HepG2 (cell line): Measurements from ENCODE around the gene MYL4. TPM values are rescaled to one million over a fixed set of nuclear protein-coding genes. Genes with fewer than 3 reads are reported as not detected.

ENCODE experiments used
- ATAC-seq: fragments of 200-7000 bp; cut with Tn5 transposase; 3 replicates; pipeline ENCODE4 v1.9.1; 2020; ENCODE audit warnings: mild to moderate bottlenecking, moderate library complexity
- BruUV-seq: library from RNA; stranded (reverse); fragments of 400-500 nt; replicated peaks from 2 replicates; lab custom pipeline; 2021; lab: Mats Ljungman, UMichigan
- CTCF ChIA-PET: fragments of 300-600 bp; formaldehyde crosslinking; extraction: SDS; loops from one replicate; lab custom pipeline; 2021; ENCODE audit warnings: low total read pairs, inconsistent platforms, low intra/inter-chr PET ratio; lab: Yijun Ruan, JAX
- POLR2A ChIA-PET: fragments of 350-600 bp; sonication (Branson Sonifier 250); formaldehyde crosslinking; loops from one replicate; lab custom pipeline; 2020; ENCODE audit warnings: antibody characterized with exemption, inconsistent platforms; lab: Yijun Ruan, JAX
- DNase-seq: peaks from one replicate; pipeline ENCODE4 v3.0.0-alpha.2; 2015; ENCODE audit warnings: low spot score
- FAIRE-seq: peaks from 3 replicates; lab custom pipeline; 2011; peaks lifted over from hg19 to GRCh38; lab: Jason Lieb, UNC
- H2AFZ ChIP-seq: one replicate; pipeline ENCODE4 v1.6.1; 2011; ENCODE audit warnings: low read length, inconsistent platforms
- H3K27ac ChIP-seq: fragments of 300-600 bp; 3 replicates; pipeline ENCODE4 v1.8.0; 2011; ENCODE audit warnings: mixed run types, mild to moderate bottlenecking, mixed read lengths, low read length, inconsistent platforms; ENCODE audit not compliant: insufficient read depth; ENCODE audit errors: extremely low read length
- H3K27me3 ChIP-seq, 2 experiments: fragments of 200-600 bp in 1 of 2; 2 replicates in 1 of 2; 3 replicates in 1 of 2; pipeline versions ENCODE4 v1.6.0 to v1.8.0; 2011; ENCODE audit warnings: low read length in 2 of 2, mild to moderate bottlenecking in 2 of 2, moderate library complexity in 2 of 2, inconsistent platforms in 1 of 2; ENCODE audit not compliant: insufficient read depth in 2 of 2, control insufficient read depth in 1 of 2
- H3K36me3 ChIP-seq, 2 experiments: fragments of 200-600 bp in 1 of 2; replicated peaks in 1 of 2; 2 replicates in 1 of 2; 3 replicates in 1 of 2; pipeline versions ENCODE4 v1.5.1 to v1.8.0; 2011; ENCODE audit warnings: low read length in 2 of 2, inconsistent platforms in 1 of 2; ENCODE audit not compliant: insufficient read depth in 2 of 2, control insufficient read depth in 1 of 2
- H3K4me1 ChIP-seq: 2 replicates; pipeline ENCODE4 v1.5.1; 2012; ENCODE audit warnings: low read length, inconsistent platforms; ENCODE audit not compliant: insufficient read depth
- H3K4me2 ChIP-seq: 2 replicates; pipeline ENCODE4 v1.6.0; 2011; ENCODE audit warnings: low read depth, low read length, inconsistent platforms
- H3K4me3 ChIP-seq, 3 experiments: fragments of 200-600 bp in 1 of 3; sonication (generic), shearing (Covaris generic) in 1 of 3; replicated peaks in 1 of 3; 2 replicates each; pipeline ENCODE4 v1.5.1; 2011 to 2016; ENCODE audit warnings: low read length in 3 of 3, inconsistent platforms in 2 of 3, low read depth in 2 of 3, mild to moderate bottlenecking in 2 of 3, control low read depth in 1 of 3, mixed read lengths in 1 of 3; ENCODE audit not compliant: insufficient read depth in 1 of 3
- H3K79me2 ChIP-seq: one replicate; pipeline ENCODE4 v1.6.1; 2011; ENCODE audit warnings: low read length, inconsistent platforms; ENCODE audit not compliant: insufficient read depth
- H3K9ac ChIP-seq: 2 replicates; pipeline ENCODE4 v1.6.0; 2011; ENCODE audit warnings: mild to moderate bottlenecking, low read depth, low read length, inconsistent platforms; ENCODE audit not compliant: insufficient read depth
- H3K9me3 ChIP-seq: 2 replicates; pipeline ENCODE4 v1.5.1; 2012; ENCODE audit warnings: mild to moderate bottlenecking, low read length
- H4K20me1 ChIP-seq: 2 replicates; pipeline ENCODE4 v1.6.0; 2011; ENCODE audit warnings: inconsistent platforms, mild to moderate bottlenecking, low read length, moderate library complexity; ENCODE audit not compliant: insufficient read depth
- ATF7 ChIP-seq, 2 experiments: fragments of 450-650 bp in 1 of 2; sonication (generic) in 1 of 2; formaldehyde crosslinking in 1 of 2; IDR thresholded peaks; 2 replicates each; pipeline versions ENCODE4 v1.4.0 to v1.6.1; 2016 to 2020; ENCODE audit warnings: antibody characterized with exemption in 1 of 2, mild to moderate bottlenecking in 1 of 2, missing genetic modification reagents in 1 of 2
- BHLHE40 ChIP-seq: IDR thresholded peaks from 2 replicates; pipeline ENCODE4 v1.6.1; 2011; ENCODE audit warnings: low read length, improper control_type of control experiment
- HHEX ChIP-seq: IDR thresholded peaks from 2 replicates; pipeline ENCODE4 v1.6.1; 2016; ENCODE audit warnings: control low read depth
- PATZ1 ChIP-seq: sonication (generic); formaldehyde crosslinking; IDR thresholded peaks from 2 replicates; pipeline ENCODE4 v1.4.0; 2020; ENCODE audit warnings: missing genetic modification reagents
- PBX2 ChIP-seq: IDR thresholded peaks from 2 replicates; pipeline ENCODE4 v1.6.1; 2016; ENCODE audit warnings: control low read depth
- U2AF2 ChIP-seq: fragments of 200-400 bp; formaldehyde crosslinking; IDR thresholded peaks from 2 replicates; pipeline ENCODE4 v1.6.1; 2017; ENCODE audit warnings: low read depth, mild to moderate bottlenecking, low read length
- ZNF674 ChIP-seq: sonication (generic); formaldehyde crosslinking; IDR thresholded peaks from 2 replicates; pipeline ENCODE4 v1.5.0; 2020; ENCODE audit warnings: low read depth, mild to moderate bottlenecking, missing genetic modification reagents
- WGBS: methylation state at CpG from one replicate; pipeline ENCODE4 v1.1.6; 2017; ENCODE audit warnings: low lambda C conversion rate; 5-methylcytosine and 5-hydroxymethylcytosine counted together
- in situ Hi-C: cut with HindIII; loops from 2 replicates; pipeline ENCODE4 v1.10.0; 2017; ENCODE audit warnings: low pct_unique_long_range_greater_than_20kb; ENCODE audit not compliant: extremely low pct_ligation_motif_present
- intact Hi-C: fragments of 100-400 bp; cut with micrococcal nuclease; formaldehyde crosslinking; loops from one replicate; pipeline ENCODE4 v1.10.0; 2022; ENCODE audit not compliant: unreplicated experiment
- polyA plus RNA-seq, 8 experiments: library from polyadenylated mRNA; depleted of rRNA in 3 of 8; stranded (reverse) in 7 of 8; unstranded in 1 of 8; fragments of >200 nt; fragmentation: Illumina TruSeq in 4 of 8; extraction: Trizol in 4 of 8; gene quantifications; 2 replicates each; pipeline versions ENCODE4 v1.2.1 to v1.2.3, GENCODE V29; 2011 to 2016; ENCODE audit warnings: low read depth in 4 of 8, missing spikeins in 1 of 8, mixed read lengths in 1 of 8; ENCODE audit not compliant: insufficient read depth in 1 of 8
- total RNA-seq, 5 experiments: library from RNA; depleted of rRNA; stranded (reverse); fragments of >200 nt; fragmentation: Illumina TruSeq; extraction: Trizol; gene quantifications; 2 replicates each; pipeline ENCODE4 v1.2.3, GENCODE V29; 2016; ENCODE audit warnings: low read depth in 1 of 5

Gene MYL4
- total and polyA plus RNA-seq, 2 of the 13 experiments (the other 11 are each of a cell fraction or from before 2014, with no cell fraction given): not detected

GRCh38 chr17:47242648-47243047 is 33.5 kb downstream of the MYL4 start (continued):
- TF ChIP-seq PATZ1 (CRISPR knock-in tag) (no peak), PBX2 (CRISPR knock-in tag) (no peak), ZNF674 (no peak)

- Histone ChIP-seq H3K4me2 (no peak overlapping the region), H3K36me3 (no peaks in the 10 kb centered on the region), H3K27me3 (no peaks in the 10 kb centered on the region; a peak in 1 of 5 replicates), H3K27ac (no peak overlapping the region), H3K9me3 (no peaks in the 10 kb centered on the region), H3K4me3 (no peak overlapping the region), H2AFZ (no peak overlapping the region), H4K20me1 (no peaks in the 10 kb centered on the region), H3K79me2 (no peaks in the 10 kb centered on the region), H3K4me1 (no peaks in the 10 kb centered on the region), H3K9ac (no peak overlapping the region)
- no TSS peak for BruUV-seq
- in situ Hi-C loops (no loop called here), intact Hi-C loops (no loop called here)
- CTCF ChIA-PET: no interaction called here
- FAIRE-seq: no peak
- no peak for TF ChIP-seq HHEX (CRISPR knock-in tag)
- 0 out of 2 replicates have a peak, but pooled peaks have one; percentile 66 for TF ChIP-seq U2AF2
- TF ChIP-seq BHLHE40: no peak
- TF ChIP-seq ATF7 (IDR thresholded peaks at IDR 0.05): 0 out of 2 replicates have a peak, but pooled peaks have one; percentile 6
- no peak for TF ChIP-seq ATF7 (CRISPR knock-in tag; IDR thresholded peaks at IDR 0.05)
- 22% methylated on average over 8 of the region's 9 CpGs for whole genome bisulfite sequencing
- no peak for DNase-seq
- POLR2A ChIA-PET: no interaction called here
- no peak; the same call in 2 of the 3 replicates for ATAC-seq
These were observed 34.8 kb downstream of the MYL4 start for GRCh38 chr17:47243737-47244598.
